Heart right ventricle (tissue), 16 donors: ENCODE data around the gene CDC7. TPM values are rescaled to one million over a fixed set of nuclear protein-coding genes. Genes with fewer than 3 reads are reported as not detected.
A peak's percentile ranks its signal among the peaks of the same experiment; 100 is the strongest.

Experiments used
- ATAC-seq, 8 donors: fragments of 200-7000 bp; cut with Tn5 transposase; one replicate each; pipeline ENCODE4 v1.9.1; 2020; ENCODE audit warnings: mild to moderate bottlenecking in 8 of 8, moderate library complexity in 8 of 8, moderate number of reproducible peaks in 1 of 8
- DNase-seq, 2 donors: peaks; one replicate each; pipeline ENCODE4 v3.0.0-alpha.2; 2020
- H3K27ac ChIP-seq, 10 donors: fragments of 200-600 bp; sonication (generic) in 2 of 10; one replicate each; pipeline versions ENCODE4 v1.5.0 to v1.8.0; 2020 to 2022; ENCODE audit warnings: mild to moderate bottlenecking in 3 of 10
- H3K27me3 ChIP-seq, 7 donors: fragments of 200-600 bp; one replicate each; pipeline ENCODE4 v1.8.0; 2021 to 2022; ENCODE audit warnings: mild to moderate bottlenecking in 2 of 7
- H3K36me3 ChIP-seq, 9 donors: fragments of 200-600 bp; sonication (generic) in 1 of 9; one replicate each; pipeline versions ENCODE4 v1.5.0 to v1.8.0; 2020 to 2022; ENCODE audit warnings: mild to moderate bottlenecking in 2 of 9
- H3K4me1 ChIP-seq, 9 donors: fragments of 200-600 bp; sonication (generic) in 1 of 9; one replicate each; pipeline versions ENCODE4 v1.5.0 to v1.8.0; 2020 to 2022; ENCODE audit warnings: mild to moderate bottlenecking in 4 of 9
- H3K4me3 ChIP-seq, 10 donors: fragments of 200-600 bp; sonication (generic) in 2 of 10; one replicate each; pipeline versions ENCODE4 v1.5.0 to v1.8.0; 2020 to 2022; ENCODE audit warnings: mild to moderate bottlenecking in 7 of 10, moderate library complexity in 2 of 10
- H3K9me3 ChIP-seq, 11 donors: fragments of 200-600 bp in 10 of 11; sonication (generic) in 2 of 11; one replicate each; pipeline versions ENCODE4 v1.5.0 to v1.8.0; 2013 to 2022; ENCODE audit warnings: mild to moderate bottlenecking in 2 of 11, control low read depth in 1 of 11, moderate library complexity in 1 of 11
- WGBS, 2 donors: extraction: QIAGEN DNeasy Blood & Tissue Kit; methylation state at CpG; one replicate each; pipeline ENCODE4 v1.1.7; 2013; ENCODE audit warnings: inconsistent platforms in 1 of 2; 5-methylcytosine and 5-hydroxymethylcytosine counted together
- intact Hi-C, 10 donors: fragments of 100-400 bp; cut with DNase I; formaldehyde crosslinking; loops; one replicate each; pipeline versions ENCODE4 v1.11.1 to v1.14.2; 2022
- polyA plus RNA-seq, 2 donors: library from polyadenylated mRNA; stranded (reverse); fragments of 200-250 nt; gene quantifications; one replicate each; pipeline ENCODE4 v1.2.3, GENCODE V29; 2013
- total RNA-seq, 10 donors: library from RNA; stranded (reverse); fragmentation: NEBNext Ultra II Directional in 3 of 10; extraction: Animal tissue kit (Norgen Biotek cat#: 25700) in 3 of 10; gene quantifications; one replicate each; pipeline versions ENCODE4 v1.2.1 to v1.2.4, GENCODE V29; 2021 to 2023
- TF ChIP-seq, protein P1 (sequence below), 9 donors: fragments of 200-600 bp; sonication (generic) in 2 of 9; IDR thresholded peaks; one replicate each; pipeline versions ENCODE4 v1.5.0 to v1.8.0; 2021 to 2022; ENCODE audit warnings: antibody characterized with exemption in 9 of 9, mild to moderate bottlenecking in 5 of 9, moderate library complexity in 1 of 9
- donor health status: Arrhythmogenic right ventricular cardiomyopathy.
- donor health status: ischemic (EF 13 %, LVEDD 7.1; RV severe dilation, severe dysfunction).
- donor health status: healthy with polysubstance abuse.
- donor health status: DM: no; HTN: yes; CAD: no.
- donor health status: DM: no; HTN: no; CAD: no.
- donor health status: ischemic (EF 25% LVEDD 6.9; RV normal size, moderate dysfunction).
- donor health status: ischemic (EF 25% LVEDD 5.7; RV mildly dilated, moderate dysfunction).
- donor health status: healthy.
- donor health status: DM: yes; HTN: yes; CAD: no.
- donor health status: Ischemic cardiomyopathy.
- donor health status: ischemic (EF 35%, LVEDD 5.7; RV mildly dilated, moderate dysfunction).
- donor health status: nonischemic (EF 11% LVEDD 7.7; RV severe dilation, severe dysfunction).
- donor health status: DM: yes; HTN: yes; CAD: no.
- donor health status: PGD.
- donor health status: ischemic (EF 29% LVEDD 5.4; RV normal size, mild dysfunction).
- donor health status: nonischemic (EF 23%, LVEDD 6.1; RV moderate dilation, normal function).

Gene CDC7
- total and polyA plus RNA-seq, 12 donors, result 0.26 to 4.0 (median 0.79) TPM

DNA sequence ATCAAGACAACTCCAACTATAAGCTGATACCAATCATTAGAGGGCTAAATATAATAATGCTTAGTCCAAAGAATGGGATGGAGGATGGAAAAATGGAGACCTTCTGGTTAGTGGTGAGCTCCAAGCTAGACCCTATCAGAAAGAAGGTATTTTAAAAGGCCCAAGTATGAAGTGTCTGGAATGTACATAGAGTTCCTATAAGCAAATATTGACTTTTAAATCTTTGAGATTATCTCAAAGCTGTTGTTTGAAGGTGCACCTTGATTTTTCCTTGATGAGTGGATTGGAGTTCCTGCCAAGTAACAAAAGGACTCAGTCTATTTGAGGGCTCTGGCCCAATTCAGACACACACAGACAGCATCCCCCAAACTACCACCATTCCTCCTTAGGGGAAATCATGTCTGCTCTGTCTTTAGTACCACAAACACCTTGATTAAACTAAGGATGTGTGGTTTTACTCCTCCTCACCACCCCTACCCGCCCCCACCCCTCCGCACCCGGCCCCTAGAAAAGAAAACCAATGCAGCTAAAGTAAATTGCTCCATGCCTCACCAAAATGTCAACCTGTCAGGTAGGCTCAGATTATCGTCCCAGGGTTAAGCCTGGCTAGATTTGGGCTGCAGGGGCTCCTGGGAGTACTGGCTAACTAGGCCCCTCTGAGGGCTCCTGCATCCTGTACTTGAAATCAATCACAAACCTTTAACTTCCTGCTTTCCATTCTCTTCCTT lies 59.4 kb downstream of the CDC7 start:
- TF ChIP-seq, protein P1, sequence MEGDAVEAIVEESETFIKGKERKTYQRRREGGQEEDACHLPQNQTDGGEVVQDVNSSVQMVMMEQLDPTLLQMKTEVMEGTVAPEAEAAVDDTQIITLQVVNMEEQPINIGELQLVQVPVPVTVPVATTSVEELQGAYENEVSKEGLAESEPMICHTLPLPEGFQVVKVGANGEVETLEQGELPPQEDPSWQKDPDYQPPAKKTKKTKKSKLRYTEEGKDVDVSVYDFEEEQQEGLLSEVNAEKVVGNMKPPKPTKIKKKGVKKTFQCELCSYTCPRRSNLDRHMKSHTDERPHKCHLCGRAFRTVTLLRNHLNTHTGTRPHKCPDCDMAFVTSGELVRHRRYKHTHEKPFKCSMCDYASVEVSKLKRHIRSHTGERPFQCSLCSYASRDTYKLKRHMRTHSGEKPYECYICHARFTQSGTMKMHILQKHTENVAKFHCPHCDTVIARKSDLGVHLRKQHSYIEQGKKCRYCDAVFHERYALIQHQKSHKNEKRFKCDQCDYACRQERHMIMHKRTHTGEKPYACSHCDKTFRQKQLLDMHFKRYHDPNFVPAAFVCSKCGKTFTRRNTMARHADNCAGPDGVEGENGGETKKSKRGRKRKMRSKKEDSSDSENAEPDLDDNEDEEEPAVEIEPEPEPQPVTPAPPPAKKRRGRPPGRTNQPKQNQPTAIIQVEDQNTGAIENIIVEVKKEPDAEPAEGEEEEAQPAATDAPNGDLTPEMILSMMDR (IDR thresholded peaks at IDR 0.05), result no peak
- WGBS, 2 donors, result 82 to 94% methylated on average over 4 of the region's 4 CpGs
- Histone ChIP-seq H3K27me3 (no peaks in the 10 kb centered on the region), H3K36me3 (no peaks in the 10 kb centered on the region), H3K4me3 (no peak overlapping the region), H3K9me3 (peaks cover 0 to 9% (median 0%) of the 10 kb centered on the region in 11 donors), H3K27ac (no peak overlapping the region), H3K4me1 (peaks cover 0 to 38% (median 5%) of the 10 kb centered on the region in 9 donors)
- intact Hi-C loops, result loop anchor here in 1 of 10 donors (10.0 kb wide), 1 partner anchor 325 kb away; the partner anchor contains the start of gene TGFBR3
- ATAC-seq, result no peak
- DNase-seq, result no peak

DNA sequence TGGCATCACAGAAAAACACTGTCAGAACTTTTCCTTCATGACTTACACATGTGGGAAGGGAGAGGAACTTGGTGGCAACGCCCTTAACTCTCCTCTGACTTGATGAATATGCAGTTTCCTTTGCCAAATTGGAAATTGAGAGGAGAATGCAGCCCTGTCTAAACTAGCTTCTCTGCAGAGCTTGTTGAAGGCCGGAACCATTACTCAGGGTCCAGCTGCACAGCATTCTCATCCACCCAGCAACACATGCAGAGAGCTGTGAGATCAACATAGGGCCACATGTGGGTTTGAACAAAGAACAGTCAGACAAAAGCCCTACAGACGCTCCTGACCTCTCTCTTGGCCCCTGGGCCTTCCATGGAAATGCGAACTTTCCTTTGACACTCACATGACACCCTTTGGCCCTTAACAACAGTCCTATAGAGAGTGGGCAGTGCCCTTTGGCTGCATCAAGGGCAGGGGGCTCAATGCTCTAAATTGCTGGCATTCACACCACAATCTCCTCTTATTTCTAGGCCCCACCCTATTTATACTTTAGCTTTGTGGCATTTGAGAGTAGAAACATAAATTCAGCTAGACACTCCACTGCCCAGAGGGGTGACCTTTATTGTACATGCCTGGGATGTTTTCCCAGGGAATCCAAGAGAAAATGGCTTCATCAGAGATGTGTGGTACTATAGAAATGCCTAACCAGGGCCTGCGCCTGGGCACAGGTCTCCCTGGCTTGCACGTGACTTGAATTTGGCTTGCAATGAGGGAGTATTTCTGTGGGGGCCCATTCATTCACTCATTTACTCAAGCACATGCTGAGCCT lies 64.4 kb downstream of the CDC7 start:
- DNase-seq (no peak), ATAC-seq (peak in 7 of 8 donors; percentile 10 to 84 (median 38))
- WGBS, 2 donors, result 58 to 74% methylated on average over 6 of the region's 6 CpGs
- intact Hi-C loops, result no loop called here
- Histone ChIP-seq H3K4me1 (peaks cover 0 to 25% (median 17%) of the 10 kb centered on the region in 9 donors), H3K27ac (peak overlapping the region in 5 of 10 donors; percentile 8 to 49 (median 25)), H3K27me3 (no peaks in the 10 kb centered on the region), H3K4me3 (no peak overlapping the region), H3K36me3 (no peaks in the 10 kb centered on the region), H3K9me3 (peaks cover 0 to 9% (median 0%) of the 10 kb centered on the region in 11 donors)
- TF ChIP-seq, protein P1 (IDR thresholded peaks at IDR 0.05), result no peak

- H3K27me3 ChIP-seq, result no peaks in the 10 kb centered on the region
- intact Hi-C loops, result no loop called here
- ATAC-seq (no peak), DNase-seq (no peak)
- H3K36me3 ChIP-seq, result no peaks in the 10 kb centered on the region
- peaks cover 0 to 9% (median 0%) of the 10 kb centered on the region in 11 donors for H3K9me3 ChIP-seq
- H3K4me1 ChIP-seq, result peaks cover 0 to 48% (median 34%) of the 10 kb centered on the region in 9 donors
- TF ChIP-seq, protein P1 (IDR thresholded peaks at IDR 0.05), result no peak
- H3K27ac ChIP-seq, result no peak overlapping the region
- 89% methylated on average over 4 of the region's 4 CpGs for WGBS, 2 donors
- no peak overlapping the region for H3K4me3 ChIP-seq
Measured at GRCh38 chr1:91567583-91567982, 66.9 kb downstream of the CDC7 start.

DNA sequence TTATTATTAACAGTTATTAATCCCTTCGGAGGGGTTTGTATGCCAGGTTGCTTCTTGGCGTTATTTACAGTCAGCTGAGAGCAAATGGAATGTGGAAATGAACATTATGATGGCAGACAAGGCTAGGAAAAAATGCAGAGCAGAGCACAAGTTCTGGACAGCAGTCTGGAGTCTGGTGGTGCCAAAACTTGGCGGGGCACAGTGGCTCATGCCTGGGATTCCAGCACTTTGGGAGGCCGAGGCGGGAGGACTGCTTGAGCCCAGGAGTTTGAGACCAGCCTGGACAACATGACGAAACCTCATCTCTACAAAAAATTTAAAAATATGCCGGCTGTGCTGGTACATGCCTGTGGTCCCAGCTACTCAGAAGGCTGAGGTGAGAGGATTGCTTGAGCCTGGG lies 67.6 kb downstream of the CDC7 start:
- H3K4me1 ChIP-seq, result peaks cover 0 to 49% (median 34%) of the 10 kb centered on the region in 9 donors
- intact Hi-C loops, result no loop called here
- TF ChIP-seq, protein P1 (IDR thresholded peaks at IDR 0.05), result no peak
- peaks cover 0 to 9% (median 0%) of the 10 kb centered on the region in 11 donors for H3K9me3 ChIP-seq
- no peaks in the 10 kb centered on the region for H3K27me3 ChIP-seq
- no peak overlapping the region for H3K27ac ChIP-seq
- DNase-seq (no peak), ATAC-seq (no peak)
- WGBS, 2 donors, result 72 to 86% methylated on average over 7 of the region's 7 CpGs
- no peak overlapping the region for H3K4me3 ChIP-seq
- no peaks in the 10 kb centered on the region for H3K36me3 ChIP-seq
